WERI-Rb-1 (cell line): Measurements from ENCODE around the gene SMPD3.

Experiments
- DNase-seq: peaks from one replicate; pipeline ENCODE4 v3.0.0-alpha.2; 2020
- H3K27ac ChIP-seq: fragments of 250-450 bp; sonication (Bioruptor Pico); 2 replicates; pipeline ENCODE4 v1.5.1; 2020; ENCODE audit warnings: mild to moderate bottlenecking, moderate library complexity
- H3K27me3 ChIP-seq: fragments of 250-450 bp; sonication (Bioruptor Pico); 2 replicates; pipeline ENCODE4 v1.5.1; 2021; ENCODE audit warnings: mild to moderate bottlenecking, low read depth, moderate library complexity; ENCODE audit not compliant: insufficient read depth, severe bottlenecking
- H3K36me3 ChIP-seq: fragments of 250-450 bp; sonication (Bioruptor Pico); 2 replicates; pipeline ENCODE4 v1.5.1; 2020; ENCODE audit warnings: mild to moderate bottlenecking, moderate library complexity
- H3K4me3 ChIP-seq: 2 replicates; pipeline ENCODE4 v1.5.1; 2011; ENCODE audit warnings: low read depth, mild to moderate bottlenecking, control low read depth, low read length
- H3K9me3 ChIP-seq: fragments of 250-450 bp; sonication (Bioruptor Pico); 2 replicates; pipeline ENCODE4 v1.5.1; 2021; ENCODE audit warnings: mild to moderate bottlenecking, moderate library complexity; ENCODE audit not compliant: severe bottlenecking
- CTCF ChIP-seq: IDR thresholded peaks from 2 replicates; pipeline ENCODE4 v1.5.1; 2011; ENCODE audit warnings: low read depth, mild to moderate bottlenecking, control low read depth, inconsistent platforms, low read length

Gene SMPD3

GRCh38 chr16:68475071-68475470, 26.8 kb upstream of the SMPD3 start:
- no peak for TF ChIP-seq CTCF
- no peaks in the 10 kb centered on the region for H3K27me3 ChIP-seq
- DNase-seq: no peak
- no peak overlapping the region for H3K27ac ChIP-seq
- H3K36me3 ChIP-seq: no peaks in the 10 kb centered on the region
- H3K9me3 ChIP-seq: peaks cover 2% of the 10 kb centered on the region
- H3K4me3 ChIP-seq: no peak overlapping the region

GRCh38 chr16:68473358-68474070, 25.2 kb upstream of the SMPD3 start:
- no peak for TF ChIP-seq CTCF
- no peak for DNase-seq
- H3K27me3 ChIP-seq: no peaks in the 10 kb centered on the region
- no peak overlapping the region for H3K27ac ChIP-seq
- no peak overlapping the region for H3K4me3 ChIP-seq
- no peaks in the 10 kb centered on the region for H3K36me3 ChIP-seq
- peaks cover 2% of the 10 kb centered on the region for H3K9me3 ChIP-seq

GRCh38 chr16:68472581-68472980, 24.3 kb upstream of the SMPD3 start:
- H3K4me3 ChIP-seq: no peak overlapping the region
- DNase-seq: no peak
- H3K27ac ChIP-seq: no peak overlapping the region
- no peaks in the 10 kb centered on the region for H3K27me3 ChIP-seq
- H3K9me3 ChIP-seq: peaks cover 2% of the 10 kb centered on the region
- no peak for TF ChIP-seq CTCF
- no peaks in the 10 kb centered on the region for H3K36me3 ChIP-seq

- DNase-seq: no peak
- no peak for TF ChIP-seq CTCF
Observed at GRCh38 chr16:68470461-68471150, 22.3 kb upstream of the SMPD3 start.

GRCh38 chr16:68469796-68470460, 21.6 kb upstream of the SMPD3 start:
- Histone ChIP-seq H3K27ac (no peak overlapping the region), H3K36me3 (no peaks in the 10 kb centered on the region), H3K9me3 (no peaks in the 10 kb centered on the region), H3K4me3 (no peak overlapping the region), H3K27me3 (no peaks in the 10 kb centered on the region)
- no peak for DNase-seq
- no peak for TF ChIP-seq CTCF

More at GRCh38 chr16:68470461-68471150, 22.3 kb upstream of the SMPD3 start:
- Histone ChIP-seq H3K9me3 (peaks cover 2% of the 10 kb centered on the region), H3K4me3 (no peak overlapping the region), H3K27ac (no peak overlapping the region), H3K36me3 (no peaks in the 10 kb centered on the region), H3K27me3 (no peaks in the 10 kb centered on the region)
